NCI-H2081 (cell line): Measurements from ENCODE around the gene TFAP2C.
"Not testable (repeated sequence)": the region's sequence is repeated elsewhere in the genome, so short reads cannot be mapped to it uniquely, and the experiment has no call there.

ENCODE experiments used
- DNase-seq, 2 experiments: peaks; one replicate each; lab custom pipeline; 2025; lab: John Stamatoyannopoulos, UW

The TFAP2C gene

GRCh38 chr20:56653211-56653610 lies 24.1 kb downstream of the TFAP2C start:
- no peak for DNase-seq

- no peak for DNase-seq
Observed at GRCh38 chr20:56656632-56657031, 27.5 kb downstream of the TFAP2C start.

GRCh38 chr20:56657879-56658278 lies 28.8 kb downstream of the TFAP2C start:
- no peak for DNase-seq

- not testable (repeated sequence) for DNase-seq
Observed at GRCh38 chr20:56658341-56658947, 29.3 kb downstream of the TFAP2C start.

- no peak for DNase-seq
Observed at GRCh38 chr20:56663660-56664059, 34.6 kb downstream of the TFAP2C start.

GRCh38 chr20:56664796-56665195 lies 35.7 kb downstream of the TFAP2C start:
- no peak for DNase-seq

- DNase-seq, result no peak
Observed at GRCh38 chr20:56665806-56666205, 36.7 kb downstream of the TFAP2C start.

GRCh38 chr20:56673450-56673849 lies 44.3 kb downstream of the TFAP2C start:
- no peak for DNase-seq

GRCh38 chr20:56676001-56676400 lies 46.9 kb downstream of the TFAP2C start:
- DNase-seq, result no peak

GRCh38 chr20:56676679-56677078 lies 47.6 kb downstream of the TFAP2C start:
- DNase-seq, result no peak

GRCh38 chr20:56683077-56683865 lies 54.2 kb downstream of the TFAP2C start:
- no peak for DNase-seq

GRCh38 chr20:56685879-56686278 lies 56.8 kb downstream of the TFAP2C start:
- DNase-seq, result no peak

- DNase-seq, result no peak
Observed at GRCh38 chr20:56687061-56687460, 58.0 kb downstream of the TFAP2C start.

GRCh38 chr20:56688106-56688505 lies 59.0 kb downstream of the TFAP2C start:
- DNase-seq, result no peak
